Activated T-cell treated with anti-CD3 and anti-CD28 coated beads, Interleukin-2, amount 50 U/mL, for 72 hours (primary cell): ENCODE data around the gene SLFN14. TPM values are rescaled to one million over a fixed set of nuclear protein-coding genes. Genes with fewer than 3 reads are reported as not detected.
"Not testable (repeated sequence)": the region's sequence is repeated elsewhere in the genome, so short reads cannot be mapped to it uniquely, and the experiment has no call there.

ENCODE experiments used
- ATAC-seq, 2 donors: fragments of 150-1000 bp; cut with Tn5 transposase; replicated peaks in 1 of 2; 2 replicates each; pipeline ENCODE4 v1.10.0; 2021; ENCODE audit warnings: moderate library complexity in 2 of 2, mild to moderate bottlenecking in 1 of 2
- DNase-seq, 2 donors: peaks; one replicate each; pipeline ENCODE4 v3.0.0; 2021 to 2022; ENCODE audit warnings: mixed read lengths in 1 of 2
- H3K27ac Mint-ChIP-seq: one replicate; pipeline ENCODE4 v1.8.0; 2022; ENCODE audit warnings: mild to moderate bottlenecking, moderate library complexity, mixed read lengths
- H3K27me3 Mint-ChIP-seq: one replicate; pipeline ENCODE4 v1.8.0; 2022; ENCODE audit warnings: low read depth, mixed read lengths
- H3K36me3 Mint-ChIP-seq, 2 donors: one replicate each; pipeline ENCODE4 v1.8.0; 2022; ENCODE audit warnings: mixed read lengths in 2 of 2, mild to moderate bottlenecking in 1 of 2; ENCODE audit not compliant: insufficient read depth in 2 of 2
- H3K4me1 Mint-ChIP-seq: one replicate; pipeline ENCODE4 v1.8.0; 2022; ENCODE audit warnings: low read depth, mixed read lengths
- H3K4me3 Mint-ChIP-seq, 2 donors: one replicate each; pipeline ENCODE4 v1.8.0; 2022; ENCODE audit warnings: mild to moderate bottlenecking in 2 of 2, mixed read lengths in 2 of 2, moderate library complexity in 2 of 2
- H3K9me3 Mint-ChIP-seq, 2 donors: one replicate each; pipeline ENCODE4 v1.8.0; 2022; ENCODE audit warnings: mixed read lengths in 2 of 2
- total RNA-seq, 2 donors: library from RNA; stranded (reverse); gene quantifications; one replicate each; pipeline ENCODE4 v1.2.3, GENCODE V29; 2022

SLFN14 gene
- total RNA-seq, 2 donors from 2014 or later: not detected

GRCh38 chr17:35534576-35535093, 26.0 kb downstream of the SLFN14 start:
- ATAC-seq (no peak), DNase-seq (no peak)
- H3K4me1 Mint-ChIP-seq: peaks cover 75% of the 10 kb centered on the region
- H3K4me3 Mint-ChIP-seq: peak overlapping the region; percentile 76 to 86
- H3K27ac Mint-ChIP-seq: peak overlapping the region; percentile 100
- no peaks in the 10 kb centered on the region for H3K27me3 Mint-ChIP-seq
- peaks cover 25 to 44% of the 10 kb centered on the region in 2 donors for H3K36me3 Mint-ChIP-seq
- H3K9me3 Mint-ChIP-seq: peaks cover 0 to 2% of the 10 kb centered on the region in 2 donors

GRCh38 chr17:35531160-35531559, 29.5 kb downstream of the SLFN14 start:
- Mint-ChIP-seq H3K36me3 (peaks cover 29 to 57% of the 10 kb centered on the region in 2 donors), H3K4me1 (peaks cover 80% of the 10 kb centered on the region), H3K4me3 (peak overlapping the region; percentile 70 to 97), H3K27me3 (no peaks in the 10 kb centered on the region), H3K9me3 (peaks cover 1 to 2% of the 10 kb centered on the region in 2 donors), H3K27ac (no peak overlapping the region)
- DNase-seq: no peak
- peak in 1 of 2 donors; percentile 34 for ATAC-seq

- H3K27ac Mint-ChIP-seq: peak overlapping the region; percentile 97
- peak in 1 of 2 donors; percentile 50 for ATAC-seq
- DNase-seq: no peak
- peaks cover 1 to 2% of the 10 kb centered on the region in 2 donors for H3K9me3 Mint-ChIP-seq
- peaks cover 84% of the 10 kb centered on the region for H3K4me1 Mint-ChIP-seq
- H3K4me3 Mint-ChIP-seq: peak overlapping the region; percentile 70 to 97
- peaks cover 30 to 60% of the 10 kb centered on the region in 2 donors for H3K36me3 Mint-ChIP-seq
- no peaks in the 10 kb centered on the region for H3K27me3 Mint-ChIP-seq
Observed at GRCh38 chr17:35529866-35530265, 30.8 kb downstream of the SLFN14 start.

- peaks cover 27 to 62% of the 10 kb centered on the region in 2 donors for H3K36me3 Mint-ChIP-seq
- H3K4me3 Mint-ChIP-seq: peak overlapping the region in 1 of 2 donors; percentile 40
- not testable (repeated sequence) for ATAC-seq, H3K27me3 Mint-ChIP-seq, H3K9me3 Mint-ChIP-seq, H3K27ac Mint-ChIP-seq, DNase-seq
- H3K4me1 Mint-ChIP-seq: peaks cover 84% of the 10 kb centered on the region
Observed at GRCh38 chr17:35529326-35529725, 31.3 kb downstream of the SLFN14 start.

- peaks cover 100% of the 10 kb centered on the region for H3K4me1 Mint-ChIP-seq
- H3K4me3 Mint-ChIP-seq: peak overlapping the region in 1 of 2 donors; percentile 49
- peaks cover 20 to 48% of the 10 kb centered on the region in 2 donors for H3K36me3 Mint-ChIP-seq
- no peak for DNase-seq
- H3K9me3 Mint-ChIP-seq: no peaks in the 10 kb centered on the region
- ATAC-seq: no peak
- H3K27me3 Mint-ChIP-seq: no peaks in the 10 kb centered on the region
- H3K27ac Mint-ChIP-seq: peak overlapping the region; percentile 31
Observed at GRCh38 chr17:35523296-35523695, 37.3 kb downstream of the SLFN14 start.

- not testable (repeated sequence) for H3K9me3 Mint-ChIP-seq, H3K27me3 Mint-ChIP-seq
- Mint-ChIP-seq H3K36me3 (peaks cover 26 to 55% of the 10 kb centered on the region in 2 donors), H3K4me3 (peak overlapping the region; percentile 58 to 63), H3K4me1 (peaks cover 100% of the 10 kb centered on the region), H3K27ac (peak overlapping the region; percentile 45)
- peak; percentile 88 to 93 for ATAC-seq
- DNase-seq: peak in 1 of 2 donors; percentile 42
Observed at GRCh38 chr17:35521654-35522256, 38.9 kb downstream of the SLFN14 start.

GRCh38 chr17:35521150-35521549, 39.5 kb downstream of the SLFN14 start:
- peaks cover 99% of the 10 kb centered on the region for H3K4me1 Mint-ChIP-seq
- peak overlapping the region; percentile 54 for H3K27ac Mint-ChIP-seq
- DNase-seq (no peak), ATAC-seq (no peak)
- peak overlapping the region; percentile 58 to 63 for H3K4me3 Mint-ChIP-seq
- no peaks in the 10 kb centered on the region for H3K27me3 Mint-ChIP-seq
- peaks cover 25 to 50% of the 10 kb centered on the region in 2 donors for H3K36me3 Mint-ChIP-seq
- no peaks in the 10 kb centered on the region for H3K9me3 Mint-ChIP-seq

GRCh38 chr17:35519906-35520442, 40.6 kb downstream of the SLFN14 start:
- DNase-seq (no peak), ATAC-seq (peak in 1 of 2 donors; percentile 18)
- peak overlapping the region; percentile 73 for H3K27ac Mint-ChIP-seq
- H3K4me1 Mint-ChIP-seq: peaks cover 99% of the 10 kb centered on the region
- H3K27me3 Mint-ChIP-seq: no peaks in the 10 kb centered on the region
- H3K9me3 Mint-ChIP-seq: no peaks in the 10 kb centered on the region
- H3K36me3 Mint-ChIP-seq: peaks cover 28 to 48% of the 10 kb centered on the region in 2 donors
- peak overlapping the region in 1 of 2 donors; percentile 66 for H3K4me3 Mint-ChIP-seq

GRCh38 chr17:35519439-35519838, 41.2 kb downstream of the SLFN14 start:
- DNase-seq (no peak), ATAC-seq (no peak)
- peak overlapping the region in 1 of 2 donors; percentile 66 for H3K4me3 Mint-ChIP-seq
- peak overlapping the region; percentile 73 for H3K27ac Mint-ChIP-seq
- peaks cover 99% of the 10 kb centered on the region for H3K4me1 Mint-ChIP-seq
- peaks cover 26 to 48% of the 10 kb centered on the region in 2 donors for H3K36me3 Mint-ChIP-seq
- no peaks in the 10 kb centered on the region for H3K9me3 Mint-ChIP-seq
- H3K27me3 Mint-ChIP-seq: no peaks in the 10 kb centered on the region

- H3K27ac Mint-ChIP-seq: peak overlapping the region; percentile 47
- peak overlapping the region; percentile 37 to 72 for H3K4me3 Mint-ChIP-seq
- H3K36me3 Mint-ChIP-seq: peaks cover 26 to 52% of the 10 kb centered on the region in 2 donors
- not testable (repeated sequence) for H3K9me3 Mint-ChIP-seq, DNase-seq, H3K27me3 Mint-ChIP-seq, ATAC-seq
- peaks cover 95% of the 10 kb centered on the region for H3K4me1 Mint-ChIP-seq
Observed at GRCh38 chr17:35518431-35518830, 42.2 kb downstream of the SLFN14 start.

GRCh38 chr17:35515027-35515426, 45.6 kb downstream of the SLFN14 start:
- ATAC-seq (no peak), DNase-seq (no peak)
- H3K4me1 Mint-ChIP-seq: peaks cover 84% of the 10 kb centered on the region
- no peaks in the 10 kb centered on the region for H3K27me3 Mint-ChIP-seq
- no peak overlapping the region for H3K4me3 Mint-ChIP-seq
- no peaks in the 10 kb centered on the region for H3K9me3 Mint-ChIP-seq
- peaks cover 28 to 57% of the 10 kb centered on the region in 2 donors for H3K36me3 Mint-ChIP-seq
- H3K27ac Mint-ChIP-seq: no peak overlapping the region

- no peak for DNase-seq
- Mint-ChIP-seq H3K9me3 (no peaks in the 10 kb centered on the region), H3K36me3 (peaks cover 28 to 61% of the 10 kb centered on the region in 2 donors), H3K27ac (peak overlapping the region; percentile 45), H3K4me1 (peaks cover 84% of the 10 kb centered on the region), H3K27me3 (no peaks in the 10 kb centered on the region), H3K4me3 (no peak overlapping the region)
- no peak for ATAC-seq
Observed at GRCh38 chr17:35514564-35514963, 46.1 kb downstream of the SLFN14 start.
